Activated CD4-positive, CD25-positive, alpha-beta regulatory T cell treated with anti-CD3 and anti-CD28 coated beads, Interleukin-2, amount 50 U/mL, for 24 hours (primary cell): ENCODE results near the gene RANBP6.
"Not testable (repeated sequence)": the region's sequence is repeated elsewhere in the genome, so short reads cannot be mapped to it uniquely, and the experiment has no call there.

Experiments
- ATAC-seq, 2 donors: fragments of 150-1000 bp; cut with Tn5 transposase; one replicate each; pipeline ENCODE4 v1.10.0; 2021; ENCODE audit warnings: mild to moderate bottlenecking in 1 of 2, moderate library complexity in 1 of 2

RANBP6 gene

DNA sequence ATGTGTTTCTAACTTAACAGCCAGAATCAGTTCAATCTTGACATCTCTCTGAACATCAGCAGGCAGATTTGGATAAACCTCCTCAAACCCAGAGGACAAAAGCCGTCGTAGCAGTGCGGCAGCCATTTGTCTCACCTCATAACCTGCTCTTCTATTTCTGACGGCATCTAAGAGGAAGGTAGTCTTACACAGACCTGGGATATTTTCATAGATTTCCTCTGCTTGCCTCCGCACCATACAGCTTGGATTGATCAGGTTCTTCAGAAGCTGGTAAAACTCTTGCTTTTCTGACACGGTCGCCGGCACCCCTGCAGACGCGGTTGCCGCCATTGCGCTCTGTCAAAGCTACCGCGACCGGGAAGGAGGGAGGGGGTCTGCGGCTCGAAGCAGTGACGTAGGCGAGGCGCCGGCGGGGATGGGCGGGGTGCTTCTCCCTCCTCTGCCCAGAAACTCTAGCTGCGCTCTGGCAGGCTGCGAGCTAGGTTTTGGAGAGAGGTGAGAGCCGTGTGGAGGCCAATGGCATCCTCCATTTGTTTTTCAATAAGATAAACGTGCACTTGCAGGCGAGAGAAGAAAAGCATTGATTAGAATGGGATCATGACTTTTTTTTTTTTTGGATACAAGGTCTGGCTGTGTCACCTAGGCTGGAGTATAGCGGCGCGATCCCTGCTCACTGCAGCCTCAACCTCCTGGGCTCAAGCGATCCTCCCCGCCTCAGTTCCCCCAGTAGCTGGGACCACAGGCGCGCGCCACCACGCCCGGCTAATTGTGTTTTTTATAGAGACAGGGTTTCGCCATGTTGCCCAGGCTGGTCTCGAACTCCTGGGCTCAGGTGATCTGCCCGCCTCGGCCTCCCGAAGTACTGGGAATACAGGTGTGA lies at the start of gene RANBP6:
Gene RANBP6 (minus strand): TSS at position 347 of the 880 bp plus-strand sequence. CDS start 17 bp downstream, at position 330.
- ATAC-seq: peak; percentile 94

DNA sequence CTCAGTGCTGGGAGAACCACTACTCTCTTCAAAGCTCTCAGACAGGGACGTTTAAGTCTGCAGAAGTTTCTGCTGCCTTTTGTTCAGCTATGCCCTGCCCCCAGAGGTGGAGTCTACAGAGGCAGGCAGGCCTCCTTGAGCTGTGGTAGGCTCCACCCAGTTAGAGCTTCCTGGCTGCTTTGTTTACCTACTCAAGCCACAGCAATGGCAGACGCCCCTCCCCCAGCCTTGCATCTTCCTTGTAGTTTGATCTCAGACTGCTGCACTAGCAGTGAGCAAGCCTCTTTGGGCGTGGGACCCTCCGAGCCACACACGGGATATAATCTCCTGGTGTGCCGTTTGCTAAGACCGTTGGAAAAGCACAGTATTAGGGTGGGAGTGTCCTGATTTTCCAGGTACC lies 47.7 kb upstream of the RANBP6 start:
- ATAC-seq: not testable (repeated sequence)

GRCh38 chr9:6055666-6056065 lies 40.2 kb upstream of the RANBP6 start:
- no peak for ATAC-seq

GRCh38 chr9:6055216-6055615 lies 39.8 kb upstream of the RANBP6 start:
- peak in 1 of 2 donors; percentile 64 for ATAC-seq

- peak; percentile 68 to 70 for ATAC-seq
These were observed 39.1 kb upstream of the RANBP6 start for GRCh38 chr9:6054280-6055099.

DNA sequence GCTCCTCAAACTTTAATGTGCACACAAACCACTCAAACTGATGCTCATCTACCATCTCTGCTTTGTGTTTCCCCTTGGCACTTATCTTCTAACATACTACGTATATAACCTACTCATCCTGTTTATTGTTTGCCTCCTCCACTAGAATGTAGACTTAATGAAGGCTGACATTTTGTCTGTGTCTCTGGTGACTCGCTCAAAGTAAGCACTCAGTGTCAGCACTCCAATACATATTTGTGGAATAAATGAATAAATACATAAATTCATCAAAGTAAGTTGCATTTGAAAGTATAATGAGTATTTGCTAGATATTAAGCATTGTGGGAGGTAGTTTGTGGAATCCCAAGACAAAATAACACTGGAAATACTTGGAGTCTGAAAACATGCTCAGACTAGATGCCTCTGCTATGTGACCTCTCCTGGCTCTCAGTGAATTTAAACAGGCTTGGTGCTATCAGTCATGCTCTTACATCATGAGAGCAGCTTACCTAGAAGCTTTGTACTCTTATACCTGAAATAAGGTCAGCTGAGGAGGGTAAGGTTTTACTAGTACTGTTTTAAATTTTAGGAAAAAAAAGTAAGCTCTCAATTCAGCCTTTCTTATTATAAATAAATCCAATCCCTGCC lies 37.0 kb upstream of the RANBP6 start:
- no peak for ATAC-seq

DNA sequence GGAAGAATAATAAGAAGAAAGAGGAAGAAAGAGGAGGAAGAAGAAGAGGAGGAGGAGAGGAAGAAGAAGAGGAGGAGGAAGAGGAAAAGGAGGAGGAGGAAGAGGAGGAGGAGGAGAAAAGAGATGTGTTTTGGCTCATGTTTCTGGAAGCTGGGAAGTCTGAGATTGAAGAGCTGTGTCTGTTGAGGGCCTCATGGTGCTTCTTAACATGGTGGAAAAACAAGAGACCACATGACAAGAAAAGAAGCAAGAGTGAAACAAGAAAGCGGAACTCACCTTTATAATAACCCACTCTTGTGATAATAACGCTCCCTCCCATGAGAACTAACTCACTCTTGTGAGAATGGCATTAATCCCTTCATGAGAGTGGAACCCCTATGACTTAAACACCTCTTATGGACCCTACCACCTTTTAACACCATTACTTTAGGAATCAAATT lies 36.1 kb upstream of the RANBP6 start:
- ATAC-seq: no peak

GRCh38 chr9:6049798-6050197 lies 34.4 kb upstream of the RANBP6 start:
- ATAC-seq: peak; percentile 58 to 60

DNA sequence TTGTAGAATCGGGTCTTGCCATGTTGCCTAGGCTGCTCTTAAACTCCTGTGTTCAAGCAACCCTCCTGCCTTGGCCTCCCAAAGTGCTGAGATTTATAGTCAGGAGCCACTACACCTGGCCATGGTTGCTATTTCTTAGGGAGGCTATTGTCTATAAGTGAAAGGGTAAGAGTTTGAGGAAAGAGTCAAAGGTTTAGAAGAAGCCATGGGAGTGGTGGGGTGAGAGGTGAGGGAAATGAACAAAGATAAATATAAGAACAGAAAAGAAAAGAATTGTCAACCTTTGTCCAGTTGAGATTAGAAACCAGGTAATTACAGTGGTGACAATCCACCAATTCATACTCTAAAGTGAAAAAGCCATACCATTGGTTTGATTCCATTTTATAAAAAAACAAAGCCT lies 32.6 kb upstream of the RANBP6 start:
- no peak for ATAC-seq

DNA sequence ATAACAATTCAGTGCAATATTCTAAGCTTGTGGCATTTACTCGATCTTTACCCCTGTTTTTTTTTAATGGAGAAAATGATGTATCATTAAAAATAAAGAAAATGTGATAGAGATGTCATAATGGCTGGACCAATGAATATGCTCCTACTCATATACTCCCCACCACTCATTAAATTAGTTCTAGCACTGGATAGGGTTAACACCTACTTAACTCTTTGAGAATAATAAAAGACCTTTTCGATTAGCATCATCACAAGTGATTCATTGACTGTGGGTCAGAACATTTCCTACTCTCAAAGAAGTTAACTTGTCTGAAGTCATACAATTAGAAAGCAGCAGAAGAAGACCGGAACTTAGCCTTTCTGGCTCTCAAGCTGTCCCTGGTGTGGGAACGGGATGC lies 31.6 kb upstream of the RANBP6 start:
- peak; percentile 54 to 80 for ATAC-seq

DNA sequence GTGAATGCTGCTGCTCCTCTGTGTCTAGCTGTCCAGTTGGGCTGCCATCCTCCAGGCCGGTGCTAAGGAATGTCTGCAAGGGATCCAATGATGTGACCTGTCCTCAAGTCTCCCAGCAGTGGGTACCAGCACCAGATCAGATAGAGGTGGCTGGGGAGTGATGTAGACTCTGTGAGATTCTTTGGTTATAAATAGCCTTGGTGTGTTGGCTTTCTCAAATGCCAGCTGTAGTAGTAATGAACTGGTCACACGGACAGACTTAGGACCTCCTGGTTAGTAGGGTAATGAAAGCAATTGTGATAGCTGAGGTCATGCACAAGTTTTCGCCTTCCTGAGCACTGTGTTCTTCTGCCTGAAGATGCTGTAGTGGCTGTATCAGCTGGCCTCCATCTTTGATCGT lies 29.9 kb upstream of the RANBP6 start:
- no peak for ATAC-seq

DNA sequence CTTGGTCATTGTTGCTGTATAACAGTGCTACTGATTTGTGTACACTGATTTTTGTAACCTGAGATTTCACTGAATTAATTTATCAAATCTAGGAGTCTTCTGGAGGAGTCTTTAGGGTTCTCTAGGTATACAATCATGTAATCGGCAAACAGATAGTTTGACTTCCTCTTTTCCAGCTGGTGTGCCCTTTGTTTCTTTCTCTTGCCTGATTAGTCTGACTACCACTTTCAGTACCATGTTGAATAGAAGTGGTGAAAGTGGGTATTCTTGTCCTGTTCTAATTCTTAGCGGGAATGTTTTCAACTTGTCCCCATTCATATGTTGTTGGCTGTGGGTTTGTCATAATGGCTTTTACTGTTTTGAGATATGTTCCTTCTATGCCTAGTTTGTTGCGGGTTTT lies 24.7 kb upstream of the RANBP6 start:
- ATAC-seq: no peak

GRCh38 chr9:6036391-6036790 lies 21.0 kb upstream of the RANBP6 start:
- no peak for ATAC-seq

DNA sequence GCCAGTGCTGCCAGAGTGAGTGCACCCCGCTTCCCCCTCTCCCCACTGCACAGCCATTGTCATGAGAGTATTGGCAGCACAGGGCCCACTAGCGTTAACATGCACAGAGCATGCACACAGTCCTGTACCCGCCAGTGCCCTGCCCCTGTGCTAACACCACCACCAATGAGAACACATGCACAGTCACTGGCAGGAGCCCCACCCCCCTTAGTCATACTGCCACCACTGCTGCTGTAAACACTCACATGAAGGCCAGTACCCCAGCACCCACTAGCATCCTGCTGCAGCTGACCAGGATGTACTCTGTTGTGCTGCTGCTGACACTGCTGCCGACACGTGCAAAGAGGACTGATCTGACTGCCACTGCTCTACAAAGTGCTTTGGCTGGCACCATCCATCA lies 19.5 kb upstream of the RANBP6 start:
- ATAC-seq: peak; percentile 32 to 49

GRCh38 chr9:6029604-6030274 lies 14.3 kb upstream of the RANBP6 start:
- ATAC-seq: no peak

DNA sequence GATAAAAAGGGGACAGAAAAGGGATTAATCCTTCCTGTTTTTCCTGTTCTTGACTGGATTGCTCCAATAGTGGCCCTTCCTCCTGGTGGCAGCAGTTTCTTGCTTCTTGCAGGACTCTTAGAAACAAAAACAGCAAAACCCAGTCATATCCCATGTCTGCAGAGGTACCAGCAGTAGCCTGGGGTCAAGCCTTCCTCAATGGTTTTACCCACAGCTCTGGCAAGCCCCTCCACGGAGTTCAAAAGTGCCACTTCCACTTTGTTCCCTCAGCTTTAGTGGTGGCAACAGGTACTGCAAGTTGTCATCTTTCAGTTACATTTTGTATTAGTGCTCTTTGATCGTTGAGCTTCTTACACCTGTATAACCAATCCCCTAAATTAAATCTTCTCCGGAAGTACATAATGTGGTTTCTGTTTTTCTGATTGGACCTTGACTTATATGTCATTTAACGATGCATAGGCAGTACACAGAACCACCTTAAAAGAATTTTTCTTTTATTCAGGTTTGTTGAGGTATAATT lies 8.7 kb upstream of the RANBP6 start:
- peak; percentile 55 to 73 for ATAC-seq

DNA sequence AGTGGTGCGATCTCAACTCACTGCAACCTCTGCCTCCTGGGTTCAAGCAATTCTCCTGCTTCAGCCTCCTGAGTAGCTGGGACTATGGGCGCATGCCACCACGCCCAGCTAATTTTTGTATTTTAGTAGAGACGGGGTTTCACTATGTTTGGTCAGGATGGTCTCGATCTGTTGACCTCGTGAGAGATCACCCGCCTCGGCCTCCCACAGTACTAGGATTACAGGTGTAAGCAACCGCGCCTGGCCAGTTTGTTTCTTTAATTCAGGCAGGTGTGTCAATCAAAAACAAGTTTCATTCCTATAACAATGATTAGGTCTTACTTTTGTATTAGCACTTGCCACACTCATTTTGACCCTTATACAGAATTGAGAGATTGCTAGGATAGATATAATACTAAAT lies 1.6 kb upstream of the RANBP6 start:
- ATAC-seq: not testable (repeated sequence)

- peak; percentile 76 to 77 for ATAC-seq
These were observed 654 bp downstream of the RANBP6 start for GRCh38 chr9:6014670-6015270.

DNA sequence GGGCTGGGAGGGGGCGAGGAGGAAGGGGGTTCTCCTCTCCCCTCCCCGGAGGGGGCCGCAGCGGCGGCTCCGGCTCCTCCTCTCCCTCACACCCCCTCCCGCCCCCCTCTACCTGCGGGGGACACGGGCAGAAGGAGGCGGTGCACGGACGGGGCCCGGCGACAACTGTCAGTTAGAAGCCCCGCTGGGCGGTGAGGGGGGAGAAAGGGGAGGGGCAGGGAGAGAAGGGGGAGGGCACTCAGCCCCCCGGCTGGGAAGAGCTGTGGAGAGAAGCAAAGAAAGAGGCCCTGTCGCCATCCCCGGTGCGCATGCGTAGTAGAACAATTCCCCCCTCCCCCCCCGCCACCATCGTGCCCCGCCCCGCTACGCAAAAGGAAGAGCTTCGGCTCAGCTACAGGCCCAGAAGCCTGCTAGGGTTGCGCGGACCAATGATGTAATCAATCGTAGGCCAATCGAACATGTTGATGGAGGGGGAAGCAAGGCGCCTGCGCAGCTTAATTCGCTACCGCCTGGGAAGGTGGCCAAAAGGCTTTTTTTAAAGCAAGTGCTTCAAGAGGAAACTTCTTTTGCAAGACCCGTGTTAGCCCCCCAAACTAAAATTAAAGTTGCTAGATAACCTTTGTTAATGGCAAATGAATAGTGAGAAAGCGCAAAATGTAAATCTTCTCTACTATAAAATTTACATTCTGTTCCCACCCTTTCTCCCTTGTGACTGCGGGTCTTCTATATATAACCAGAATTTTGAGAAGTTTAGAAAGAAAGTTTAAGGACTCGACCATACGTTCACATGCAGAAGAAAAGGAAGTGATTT lies 7.0 kb downstream of the RANBP6 start:
- peak; percentile 71 to 73 for ATAC-seq

DNA sequence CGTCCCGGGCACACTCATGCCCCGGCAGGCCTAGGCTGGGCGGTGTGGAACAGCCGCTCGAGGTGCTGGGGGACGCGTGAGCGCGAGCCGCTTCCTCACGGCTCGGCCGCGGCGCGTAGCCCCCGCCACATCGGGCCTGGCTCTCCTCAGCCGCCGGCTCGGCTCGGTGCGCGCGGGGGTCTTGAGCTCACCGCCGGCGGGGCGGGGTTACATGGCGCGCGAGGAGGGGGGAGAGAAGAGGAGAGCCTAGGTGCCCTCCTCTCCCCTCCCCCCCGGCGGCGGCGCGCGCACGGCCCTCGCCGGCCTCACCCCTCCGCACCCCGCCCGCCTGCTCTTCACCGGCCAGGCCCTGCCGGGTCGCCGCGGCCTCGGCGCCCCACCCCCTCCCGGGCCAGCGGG lies 7.7 kb downstream of the RANBP6 start:
- peak; percentile 42 for ATAC-seq
